ENCODE measurements around the gene SLC22A23. TPM values are rescaled to one million over a fixed set of nuclear protein-coding genes. Genes with fewer than 3 reads are reported as not detected.

Gene SLC22A23
- total and polyA plus RNA-seq, 2 experiments from 2014 or later, result 15.7 to 24.9 TPM

DNA sequence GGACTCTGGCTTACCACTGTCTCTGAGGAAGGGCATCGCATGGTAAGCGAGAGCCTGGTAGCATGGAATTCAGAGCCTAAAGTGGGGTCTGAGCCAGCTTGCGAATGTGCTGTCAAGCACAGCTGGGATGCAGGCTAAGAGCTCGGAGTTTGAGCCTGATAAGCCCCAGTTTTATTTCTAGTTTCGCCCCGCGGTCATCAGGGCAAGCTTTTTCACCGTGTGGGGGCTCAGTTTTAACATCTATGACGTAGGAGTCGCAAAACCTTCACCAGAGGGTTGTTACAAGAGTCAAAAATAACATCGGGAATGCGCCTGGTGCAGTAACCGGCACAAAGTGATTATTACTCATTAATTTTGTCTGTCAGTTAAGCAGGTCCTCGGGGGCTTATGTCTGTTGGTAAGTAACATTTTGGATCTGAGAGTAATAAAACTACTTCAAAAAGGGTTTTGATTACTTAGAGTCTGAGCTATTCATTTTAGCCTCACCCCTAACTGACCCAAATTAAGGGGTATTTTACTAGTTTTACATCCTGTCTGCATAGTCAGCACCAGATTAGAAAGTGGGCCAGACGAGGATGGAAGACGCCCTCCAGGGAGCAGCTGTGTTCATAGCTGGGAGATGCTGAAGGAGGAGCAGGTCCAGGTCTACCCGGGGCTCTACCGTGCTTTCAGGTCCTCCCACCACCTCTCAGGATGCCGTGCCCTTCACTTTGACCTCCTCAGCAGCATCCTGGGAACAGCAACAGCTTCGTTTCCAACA, 29.7 kb downstream of the SLC22A23 start:
- Histone ChIP-seq H3K36me3 (no peaks in the 10 kb centered on the region), H3K27me3 (peaks cover 8% of the 10 kb centered on the region), H3K27ac (no peak overlapping the region), H3K4me1 (ENCODE audit: low read depth) (peaks cover 7% of the 10 kb centered on the region), H3K4me3 (no peak overlapping the region), H3K9me3 (ENCODE audit: low read depth) (no peaks in the 10 kb centered on the region)
- DNase-seq (ENCODE audit: low read depth in 1 of 2, low spot score in 1 of 2), result no peak
- TF ChIP-seq, protein P1, sequence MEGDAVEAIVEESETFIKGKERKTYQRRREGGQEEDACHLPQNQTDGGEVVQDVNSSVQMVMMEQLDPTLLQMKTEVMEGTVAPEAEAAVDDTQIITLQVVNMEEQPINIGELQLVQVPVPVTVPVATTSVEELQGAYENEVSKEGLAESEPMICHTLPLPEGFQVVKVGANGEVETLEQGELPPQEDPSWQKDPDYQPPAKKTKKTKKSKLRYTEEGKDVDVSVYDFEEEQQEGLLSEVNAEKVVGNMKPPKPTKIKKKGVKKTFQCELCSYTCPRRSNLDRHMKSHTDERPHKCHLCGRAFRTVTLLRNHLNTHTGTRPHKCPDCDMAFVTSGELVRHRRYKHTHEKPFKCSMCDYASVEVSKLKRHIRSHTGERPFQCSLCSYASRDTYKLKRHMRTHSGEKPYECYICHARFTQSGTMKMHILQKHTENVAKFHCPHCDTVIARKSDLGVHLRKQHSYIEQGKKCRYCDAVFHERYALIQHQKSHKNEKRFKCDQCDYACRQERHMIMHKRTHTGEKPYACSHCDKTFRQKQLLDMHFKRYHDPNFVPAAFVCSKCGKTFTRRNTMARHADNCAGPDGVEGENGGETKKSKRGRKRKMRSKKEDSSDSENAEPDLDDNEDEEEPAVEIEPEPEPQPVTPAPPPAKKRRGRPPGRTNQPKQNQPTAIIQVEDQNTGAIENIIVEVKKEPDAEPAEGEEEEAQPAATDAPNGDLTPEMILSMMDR (IDR thresholded peaks at IDR 0.05; ENCODE audit: low read depth, low read length), result no peak

DNA sequence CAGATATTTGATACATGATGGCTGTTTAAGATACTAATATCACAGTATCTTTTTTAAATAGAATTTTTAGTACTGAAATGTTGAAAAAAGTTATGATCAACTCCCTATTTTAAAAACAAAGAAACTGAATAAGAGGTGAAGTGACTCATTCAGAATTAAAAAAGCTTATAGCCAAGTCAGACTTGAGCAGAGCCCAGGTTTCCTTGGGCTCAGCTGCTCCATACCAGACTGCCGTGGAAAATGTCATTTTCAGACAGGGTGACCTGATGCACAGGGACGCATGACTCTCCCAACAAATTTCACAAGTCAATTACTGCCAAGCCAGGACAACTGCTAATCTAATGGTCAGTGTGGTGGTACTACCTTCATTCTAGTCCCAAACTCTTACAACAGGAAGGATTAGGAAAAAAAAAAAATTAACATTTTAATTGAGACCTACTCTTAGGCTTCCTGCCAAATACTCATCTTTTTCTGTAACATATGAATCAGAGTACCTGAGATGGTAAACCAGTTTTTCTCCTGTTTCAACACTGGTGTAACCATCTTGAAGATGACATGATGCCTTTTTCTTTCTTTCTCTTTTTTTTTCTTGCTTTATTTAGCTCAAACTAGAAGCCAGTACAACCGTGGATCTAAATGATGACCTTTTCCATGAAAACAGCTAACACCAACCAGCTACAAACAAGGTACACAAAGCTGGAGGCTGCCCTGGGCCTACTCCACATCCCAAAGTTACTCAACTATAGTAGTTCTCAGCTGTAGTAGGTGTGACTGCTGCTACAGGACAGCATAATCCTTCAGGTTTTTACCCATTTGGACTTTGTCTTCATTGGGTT, 30.5 kb downstream of the SLC22A23 start:
- H3K27me3 ChIP-seq, result peaks cover 8% of the 10 kb centered on the region
- no peaks in the 10 kb centered on the region for H3K36me3 ChIP-seq
- TF ChIP-seq, protein P1 (IDR thresholded peaks at IDR 0.05; ENCODE audit: low read depth, low read length), result no peak
- H3K27ac ChIP-seq, result no peak overlapping the region
- H3K4me1 ChIP-seq (ENCODE audit: low read depth), result peaks cover 11% of the 10 kb centered on the region
- H3K4me3 ChIP-seq, result no peak overlapping the region
- H3K9me3 ChIP-seq (ENCODE audit: low read depth), result no peaks in the 10 kb centered on the region
- no peak for DNase-seq (ENCODE audit: low read depth in 1 of 2, low spot score in 1 of 2)

DNA sequence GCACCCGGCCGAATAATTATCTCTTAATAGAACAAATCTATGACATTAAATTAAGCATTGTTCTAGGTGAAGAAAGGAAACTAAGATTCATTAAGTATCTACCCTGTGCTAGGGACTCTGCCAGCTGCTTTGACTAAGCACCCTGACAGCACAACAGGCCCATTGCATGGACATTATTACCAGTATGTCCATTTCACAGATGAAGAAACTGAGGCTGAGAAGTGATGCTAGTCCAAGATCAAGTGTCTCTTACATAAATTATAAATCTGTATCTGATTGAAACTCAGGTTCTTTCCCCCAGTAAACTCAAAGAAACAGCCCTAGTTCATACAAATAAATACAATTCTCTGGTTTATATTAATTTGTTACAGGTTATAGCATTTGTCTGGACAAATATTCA, 31.3 kb downstream of the SLC22A23 start:
- Histone ChIP-seq H3K4me1 (ENCODE audit: low read depth) (peaks cover 11% of the 10 kb centered on the region), H3K27me3 (peaks cover 8% of the 10 kb centered on the region), H3K36me3 (no peaks in the 10 kb centered on the region), H3K4me3 (no peak overlapping the region), H3K27ac (no peak overlapping the region), H3K9me3 (ENCODE audit: low read depth) (no peaks in the 10 kb centered on the region)
- TF ChIP-seq, protein P1 (IDR thresholded peaks at IDR 0.05; ENCODE audit: low read depth, low read length), result no peak
- DNase-seq (ENCODE audit: low read depth in 1 of 2, low spot score in 1 of 2), result no peak

DNA sequence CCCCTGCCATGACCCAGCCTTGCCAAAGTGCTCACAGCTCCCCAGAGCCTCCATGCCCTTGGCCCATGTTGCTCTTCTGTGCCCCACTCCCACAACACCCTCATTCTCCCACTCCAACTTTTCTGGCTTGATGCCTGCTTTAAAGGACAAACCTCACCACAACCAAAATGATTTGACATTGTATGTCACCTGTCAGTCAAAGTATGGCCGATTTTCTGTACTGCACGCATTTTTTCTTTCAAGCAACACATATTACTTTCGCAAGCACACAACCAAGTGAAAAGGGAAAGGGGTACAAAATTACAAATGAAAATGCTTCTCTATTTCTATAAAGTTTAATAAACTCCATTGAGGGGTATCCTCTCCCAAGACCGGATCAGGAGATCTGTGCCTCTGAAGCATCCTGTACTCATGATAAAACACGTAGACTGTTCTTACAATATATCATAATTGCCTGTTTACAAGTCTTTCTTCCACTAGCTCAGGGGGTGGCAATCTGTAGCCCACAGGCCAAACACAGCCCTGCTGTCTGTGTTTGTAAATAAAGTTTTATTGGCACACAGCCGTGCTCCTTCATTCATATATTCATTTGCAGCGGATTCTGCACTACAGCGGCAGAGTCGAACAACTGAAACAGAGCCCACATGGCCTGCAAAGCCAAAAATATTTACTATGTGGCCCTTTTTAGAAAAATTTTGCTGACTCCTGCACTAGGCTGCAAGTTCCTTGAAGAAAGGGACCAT, 32.5 kb downstream of the SLC22A23 start:
- no peaks in the 10 kb centered on the region for H3K36me3 ChIP-seq
- TF ChIP-seq, protein P1 (IDR thresholded peaks at IDR 0.05; ENCODE audit: low read depth, low read length), result no peak
- no peaks in the 10 kb centered on the region for H3K9me3 ChIP-seq (ENCODE audit: low read depth)
- no peak overlapping the region for H3K27ac ChIP-seq
- no peak overlapping the region for H3K4me3 ChIP-seq
- H3K27me3 ChIP-seq, result peaks cover 8% of the 10 kb centered on the region
- H3K4me1 ChIP-seq (ENCODE audit: low read depth), result peaks cover 19% of the 10 kb centered on the region
- DNase-seq (ENCODE audit: low read depth in 1 of 2, low spot score in 1 of 2), result no peak

DNA sequence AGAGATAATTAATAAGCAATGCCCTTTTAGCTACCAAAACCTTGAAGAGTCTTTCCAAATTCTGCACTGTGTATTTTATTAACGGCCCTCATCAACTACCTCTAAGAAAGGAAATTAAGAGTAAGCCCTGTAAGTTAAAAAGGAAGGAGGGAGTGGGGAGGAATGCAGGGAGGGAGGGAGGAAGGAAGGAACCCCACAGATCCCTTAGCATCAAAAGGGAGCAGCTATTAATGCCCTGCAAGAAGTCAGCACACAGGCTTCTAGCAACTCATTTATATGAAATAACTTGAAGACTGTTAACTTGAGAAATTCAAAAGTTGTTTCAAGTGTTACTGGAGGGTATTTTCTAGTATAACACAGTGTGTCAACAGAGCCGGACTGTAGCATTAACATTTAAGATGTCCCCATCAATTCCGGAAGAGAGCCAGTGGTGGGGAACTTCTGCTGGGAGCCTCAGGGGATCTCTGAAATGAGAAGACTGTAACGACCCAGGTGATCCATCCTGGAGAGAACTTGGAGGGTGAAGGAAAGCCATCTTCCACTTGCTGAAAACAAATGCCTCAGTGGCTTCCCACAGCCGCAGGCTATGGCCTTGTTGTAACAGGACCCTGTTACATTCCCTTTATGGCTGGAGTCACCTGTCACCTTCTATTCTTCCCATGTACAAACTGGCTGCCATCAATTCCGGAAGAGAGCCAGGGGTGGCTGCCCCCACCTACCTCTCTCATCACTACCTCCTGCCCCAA, 33.2 kb downstream of the SLC22A23 start:
- DNase-seq (ENCODE audit: low read depth in 1 of 2, low spot score in 1 of 2), result no peak

More for the DNA sequence above, 33.2 kb downstream of the SLC22A23 start:
- H3K27ac ChIP-seq, result no peak overlapping the region
- peaks cover 22% of the 10 kb centered on the region for H3K4me1 ChIP-seq (ENCODE audit: low read depth)
- H3K9me3 ChIP-seq (ENCODE audit: low read depth), result no peaks in the 10 kb centered on the region
- H3K36me3 ChIP-seq, result no peaks in the 10 kb centered on the region
- no peak overlapping the region for H3K4me3 ChIP-seq
- TF ChIP-seq, protein P1 (IDR thresholded peaks at IDR 0.05; ENCODE audit: low read depth, low read length), result no peak
- peaks cover 8% of the 10 kb centered on the region for H3K27me3 ChIP-seq

Data from cardiac muscle cell (in vitro differentiated cells and primary cell).